T47D (cell line): ENCODE measurements around the gene TK2.

Experiments used
- DNase-seq, 2 experiments: peaks; one replicate each; pipeline versions ENCODE4 v3.0.0 to v3.0.0-alpha.2; 2011 to 2012; ENCODE audit warnings: low read depth in 1 of 2, low spot score in 1 of 2
- JUND ChIP-seq: IDR thresholded peaks from 2 replicates; pipeline ENCODE4 v1.6.1; 2012; ENCODE audit warnings: low read depth
- in situ Hi-C: cut with HindIII; loops from 2 replicates; pipeline ENCODE4 v1.10.0; 2016; ENCODE audit warnings: low sequenced_read_pairs, low pct_unique_long_range_greater_than_20kb

TK2 gene

DNA sequence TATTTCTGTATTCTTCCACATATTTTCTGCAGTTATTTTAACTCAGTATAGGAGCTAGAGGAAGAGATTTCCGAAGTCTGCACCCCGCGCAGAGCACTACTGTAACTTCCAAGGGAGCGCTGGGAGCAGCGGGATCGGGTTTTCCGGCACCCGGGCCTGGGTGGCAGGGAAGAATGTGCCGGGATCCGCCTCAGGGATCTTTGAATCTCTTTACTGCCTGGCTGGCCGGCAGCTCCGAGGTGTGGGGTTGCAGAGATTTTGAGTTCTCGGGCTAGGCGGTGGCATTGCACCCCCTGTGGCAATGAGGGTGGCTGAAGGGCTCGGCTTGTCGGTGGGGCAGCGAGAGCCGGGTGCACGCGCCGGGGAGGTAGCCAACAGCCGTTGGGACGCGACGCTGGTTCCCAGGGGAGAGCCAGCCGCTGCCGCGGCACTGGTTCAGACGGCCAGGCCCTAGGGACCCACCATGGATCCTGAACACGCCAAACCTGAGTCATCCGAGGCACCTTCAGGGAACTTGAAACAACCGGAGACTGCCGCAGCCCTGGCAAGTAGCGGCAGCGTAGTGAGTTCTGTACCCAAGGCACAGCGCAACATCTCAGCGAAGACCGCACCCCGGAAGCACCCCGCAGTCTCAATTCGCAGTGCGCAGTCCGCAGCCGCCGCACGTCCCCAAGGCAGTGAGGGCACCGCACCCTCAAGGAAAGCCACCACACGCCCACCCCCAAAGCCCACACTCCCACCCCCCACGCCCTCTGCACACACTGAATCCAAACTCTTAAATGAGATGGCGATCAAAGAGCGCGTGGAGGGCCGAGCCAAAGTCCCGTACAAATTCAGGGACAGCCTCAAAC, 16.4 kb upstream of the TK2 start, which contains the start of gene CMTM1:
Gene CMTM1 (plus strand): TSS at position 389 of the 851 bp plus-strand sequence. CDS start 75 bp downstream, at position 464.
- TF ChIP-seq JUND = no peak
- DNase-seq = no peak
- in situ Hi-C loops = no loop called here

DNA sequence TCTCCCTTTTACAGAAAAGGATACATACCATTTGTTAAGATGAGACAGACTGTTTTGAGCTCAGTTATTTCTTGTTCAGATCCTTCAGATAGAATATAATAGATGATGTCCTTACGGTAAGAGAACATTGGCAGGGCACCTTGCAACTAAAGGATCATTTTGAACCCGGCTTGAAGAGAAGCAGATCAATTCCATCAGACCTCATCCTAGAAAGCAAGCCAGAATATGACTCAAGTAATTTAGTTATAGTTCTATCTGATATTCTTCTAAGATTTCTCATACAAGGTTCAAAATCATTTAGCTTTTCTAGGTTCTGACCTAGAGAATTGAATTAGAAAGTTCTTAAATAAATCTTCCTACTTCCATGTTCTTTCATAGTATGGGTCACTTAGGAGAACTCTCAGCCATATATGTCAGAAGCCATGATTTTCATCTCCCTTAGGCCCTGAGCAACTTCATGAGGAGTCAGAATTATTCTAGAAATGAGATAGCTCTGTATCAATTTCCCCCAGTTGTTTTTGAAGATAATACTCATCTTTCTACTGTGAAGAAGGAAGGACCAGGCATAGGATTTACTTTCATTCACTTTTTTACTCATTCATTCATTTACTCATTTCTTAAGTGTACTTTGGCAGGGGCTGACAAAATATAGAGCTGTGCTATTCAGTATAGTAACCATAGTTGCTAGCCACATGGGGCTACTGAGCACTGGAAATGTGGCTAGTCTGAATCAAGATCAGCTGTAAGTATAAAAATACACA, 13.8 kb upstream of the TK2 start:
- in situ Hi-C loops = no loop called here
- no peak for TF ChIP-seq JUND
- DNase-seq = no peak

DNA sequence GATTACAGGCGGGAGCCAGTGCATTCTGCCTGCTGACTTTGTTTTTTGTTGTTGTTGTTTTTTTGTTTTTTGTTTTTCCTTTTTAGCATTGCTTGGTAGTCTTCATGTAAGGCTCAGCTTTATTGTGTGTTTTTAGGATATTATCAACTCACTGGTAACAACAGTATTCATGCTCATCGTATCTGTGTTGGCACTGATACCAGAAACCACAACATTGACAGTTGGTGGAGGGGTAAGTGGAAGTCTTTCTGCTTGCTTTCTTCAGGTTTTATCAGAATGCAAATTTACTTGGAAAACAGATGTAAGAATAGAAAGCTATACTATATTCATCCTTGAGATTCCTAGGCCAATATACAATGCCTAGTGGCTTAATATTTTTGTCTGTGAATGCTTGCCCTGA, 13.1 kb upstream of the TK2 start:
- no peak for DNase-seq
- TF ChIP-seq JUND = no peak
- in situ Hi-C loops = no loop called here

DNA sequence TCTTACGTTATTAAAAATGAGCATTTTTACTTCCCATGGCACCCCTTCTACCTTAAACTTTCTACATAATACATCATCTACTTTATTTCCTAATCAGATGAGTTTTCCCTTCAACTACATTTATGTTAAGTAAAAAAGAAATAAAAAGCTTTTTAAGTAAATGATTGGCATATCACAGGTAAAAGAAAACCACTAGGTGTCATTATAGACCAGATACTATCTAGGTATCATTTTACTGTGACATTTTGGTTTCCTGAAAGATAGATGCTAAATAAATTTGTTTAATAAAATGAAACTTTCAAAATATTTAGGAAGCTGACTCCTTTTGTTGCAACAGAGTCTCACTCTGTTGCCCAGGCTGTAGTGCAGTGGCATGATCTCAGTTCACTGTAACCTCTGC, 12.5 kb upstream of the TK2 start:
- in situ Hi-C loops = no loop called here
- TF ChIP-seq JUND = no peak

DNA sequence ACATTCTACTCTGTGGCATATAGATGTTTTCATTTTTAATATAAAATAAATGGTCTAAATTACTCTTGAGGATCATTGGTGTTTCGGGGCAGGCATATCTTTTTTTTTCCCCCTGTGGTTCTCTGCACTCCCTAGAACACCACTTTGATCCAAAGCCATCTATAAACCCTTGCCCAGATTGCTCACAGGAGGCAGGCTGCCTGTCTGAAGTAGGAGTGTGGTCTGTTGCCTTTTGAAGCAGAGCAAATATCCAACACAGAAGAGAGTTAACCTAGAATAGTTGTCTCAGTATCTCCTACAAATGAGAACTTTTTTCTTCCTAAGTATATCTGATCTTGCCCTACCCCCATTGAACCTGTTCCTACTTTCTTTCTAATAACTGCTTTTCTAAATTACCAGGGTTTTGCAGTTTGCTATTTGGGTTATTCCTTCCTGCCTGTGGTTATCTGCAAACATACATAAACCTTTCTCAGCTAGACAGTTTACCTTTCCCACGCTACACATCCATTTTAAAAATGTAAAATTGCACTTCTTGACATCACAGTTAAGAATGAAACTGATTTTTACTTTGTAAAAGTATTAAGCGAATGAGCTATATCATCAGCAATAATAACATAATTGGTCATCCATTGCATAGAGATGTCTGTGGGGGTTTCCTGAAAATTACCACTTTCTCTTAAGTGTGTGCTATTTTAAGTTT, 11.6 kb upstream of the TK2 start:
- in situ Hi-C loops = no loop called here
- TF ChIP-seq JUND = no peak

More for the DNA sequence above, 12.5 kb upstream of the TK2 start:
- no peak for DNase-seq

DNA sequence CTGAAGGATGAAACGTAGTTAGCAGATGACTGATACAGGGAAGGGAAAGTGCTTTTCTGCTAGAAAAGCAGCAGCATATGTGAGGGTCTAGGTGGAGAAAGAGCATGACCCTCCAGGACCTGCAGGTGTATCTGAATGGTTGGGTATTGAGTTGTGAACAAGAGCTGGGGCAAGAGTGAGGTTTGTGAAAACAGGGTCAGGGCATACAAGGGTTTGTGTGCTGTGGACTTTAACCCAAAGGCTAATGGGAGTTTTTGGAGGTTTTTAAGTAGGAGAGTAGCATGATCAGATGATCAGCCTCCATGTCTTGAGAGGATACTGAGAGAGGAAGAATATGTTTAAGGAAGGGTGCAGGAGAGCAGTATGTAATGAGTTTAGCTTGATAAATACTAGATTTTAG, 10.2 kb upstream of the TK2 start:
- in situ Hi-C loops = no loop called here
- no peak for DNase-seq
- TF ChIP-seq JUND = no peak

More for the DNA sequence above, 11.6 kb upstream of the TK2 start:
- no peak for DNase-seq

DNA sequence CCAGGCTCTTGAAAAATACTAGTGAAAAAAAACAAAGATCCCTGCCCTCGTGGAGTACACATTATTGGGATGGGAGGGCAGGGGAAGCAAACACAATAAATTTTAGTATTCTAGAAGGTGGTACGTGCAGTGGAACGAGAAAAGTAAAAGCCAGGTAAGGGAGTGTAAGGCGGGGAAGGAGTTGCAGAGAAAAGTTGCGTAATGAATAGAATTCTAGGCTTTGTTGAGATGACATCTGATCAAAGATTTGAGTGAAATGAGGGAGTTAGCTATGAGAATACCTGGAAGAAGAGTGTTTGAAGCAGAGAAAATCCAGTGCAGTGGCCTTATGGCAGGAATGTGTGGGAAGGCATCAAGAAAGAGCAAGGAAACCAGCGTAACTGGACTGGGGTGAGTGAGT, 4.6 kb upstream of the TK2 start:
- TF ChIP-seq JUND = no peak
- in situ Hi-C loops = no loop called here
- no peak for DNase-seq

DNA sequence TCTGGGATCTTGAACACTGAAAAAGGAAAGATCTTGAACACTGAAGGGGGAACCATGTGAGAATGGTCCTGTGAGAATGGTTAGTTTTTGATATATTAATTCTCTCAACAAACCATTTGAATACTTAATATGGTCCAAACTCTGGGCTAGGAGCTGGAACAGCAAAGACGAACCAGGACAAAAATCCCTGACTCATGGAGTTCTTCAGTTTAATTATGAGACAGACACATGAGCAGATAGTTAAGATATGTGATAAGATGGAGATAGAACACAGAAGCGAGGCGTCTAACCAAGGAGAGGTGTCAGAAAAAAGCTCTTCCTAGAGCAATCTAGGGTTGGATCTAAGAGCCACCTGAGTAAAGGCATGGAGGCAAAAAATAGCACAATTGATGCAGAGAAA, 4.1 kb upstream of the TK2 start:
- in situ Hi-C loops = no loop called here
- no peak for TF ChIP-seq JUND
- no peak for DNase-seq

DNA sequence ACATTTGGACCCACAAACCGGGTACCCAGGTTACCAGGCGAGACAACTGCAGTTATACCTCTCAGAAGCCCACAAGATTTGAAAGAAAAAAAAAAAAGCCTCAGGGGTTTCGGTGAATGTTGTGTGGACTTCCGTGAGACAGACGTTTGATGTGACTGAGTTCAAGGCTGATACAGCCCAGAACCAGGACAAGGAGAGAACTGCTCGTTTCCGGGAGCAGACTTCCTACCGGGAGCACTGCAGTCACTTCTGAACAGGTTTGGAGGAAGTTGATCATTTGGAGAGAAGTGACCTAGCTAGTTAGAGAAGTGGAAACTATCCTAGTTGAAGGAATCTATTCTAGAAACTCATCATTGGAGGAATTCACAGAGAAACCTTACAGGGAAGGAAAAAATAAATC, 3.3 kb upstream of the TK2 start:
- in situ Hi-C loops = no loop called here
- no peak for TF ChIP-seq JUND
- DNase-seq = peak in 1 of 2 experiments; percentile 7

DNA sequence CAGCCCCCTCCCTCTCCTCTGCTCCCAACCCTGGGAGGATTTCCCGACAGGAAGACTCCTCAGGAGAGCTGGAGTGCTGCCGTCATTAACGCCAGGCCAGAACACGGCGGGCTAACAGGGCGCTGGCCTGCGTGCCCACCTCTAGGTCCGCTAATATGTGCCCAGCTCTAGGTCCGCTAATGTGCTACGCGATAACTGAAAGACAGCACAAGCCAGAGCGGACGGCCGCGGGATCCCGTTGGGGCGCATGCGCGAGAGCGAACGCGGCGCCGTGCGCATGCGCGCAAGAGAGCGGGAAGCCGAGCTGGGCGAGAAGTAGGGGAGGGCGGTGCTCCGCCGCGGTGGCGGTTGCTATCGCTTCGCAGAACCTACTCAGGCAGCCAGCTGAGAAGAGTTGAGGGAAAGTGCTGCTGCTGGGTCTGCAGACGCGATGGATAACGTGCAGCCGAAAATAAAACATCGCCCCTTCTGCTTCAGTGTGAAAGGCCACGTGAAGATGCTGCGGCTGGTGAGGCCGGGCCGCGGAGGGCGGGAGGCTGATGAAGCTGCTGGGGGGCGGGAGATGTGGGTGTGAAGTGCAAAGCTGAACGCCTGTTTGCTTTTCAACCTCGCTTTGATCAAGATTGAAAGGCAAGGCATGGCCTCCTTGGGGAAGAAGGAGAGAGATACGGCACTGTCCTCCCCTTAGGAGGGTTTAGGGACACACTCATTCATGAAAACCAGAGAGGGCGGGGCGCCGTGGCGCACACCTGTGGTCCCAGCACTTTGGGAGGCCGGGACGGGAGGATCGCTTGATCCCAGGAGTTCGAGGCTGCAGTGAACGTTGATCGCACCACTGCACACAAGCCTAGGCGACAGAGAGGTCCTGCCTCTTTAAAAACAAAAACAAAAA, 2.6 kb upstream of the TK2 start, which contains the start of gene CKLF:
Gene CKLF (plus strand): TSS at position 291 of the 892 bp plus-strand sequence. CDS start 140 bp downstream, at position 431.
- in situ Hi-C loops = no loop called here
- DNase-seq = peak; percentile 82 to 86

DNA sequence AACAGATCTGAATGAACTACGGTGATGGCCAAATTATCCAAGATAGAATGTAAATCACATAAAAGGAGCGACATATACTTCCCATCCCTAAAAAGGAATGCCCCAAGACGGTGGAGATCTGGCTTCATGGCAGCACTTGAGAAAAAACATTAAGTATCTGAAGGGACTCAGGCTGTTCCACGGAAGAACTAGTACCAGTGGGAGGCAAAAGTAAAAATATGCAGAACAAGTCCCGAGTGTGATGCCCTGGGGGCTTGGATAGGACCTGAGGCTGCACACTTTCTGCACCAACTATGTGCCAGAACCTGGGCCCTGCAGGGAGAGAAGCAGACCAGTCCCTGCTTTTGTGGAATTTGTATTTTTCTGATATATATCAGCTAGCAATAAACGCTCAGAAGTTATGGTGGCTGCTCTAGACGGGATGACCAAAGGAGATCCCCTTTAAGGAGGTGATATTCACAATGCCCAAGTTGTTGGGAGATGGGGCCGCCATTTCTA, 1.9 kb upstream of the TK2 start:
- in situ Hi-C loops = no loop called here
- TF ChIP-seq JUND = no peak
- no peak for DNase-seq

More for the DNA sequence above, 2.6 kb upstream of the TK2 start, which contains the start of gene CKLF:
- TF ChIP-seq JUND = no peak
